GM10248 (cell line): ENCODE results near the gene DYNLT3.

Experiments used
- CTCF ChIA-PET: fragments of 300-600 bp; sonication (Branson Sonifier 250); formaldehyde crosslinking; extraction: SDS; loops from one replicate; lab custom pipeline; 2021; ENCODE audit warnings: antibody characterized with exemption; lab: Yijun Ruan, JAX
- POLR2A ChIA-PET: fragments of 350-650 bp; sonication (Branson Sonifier 250); formaldehyde crosslinking; extraction: SDS; loops from one replicate; lab custom pipeline; 2020; ENCODE audit warnings: antibody characterized with exemption; lab: Yijun Ruan, JAX
- DNase-seq: peaks from one replicate; pipeline ENCODE4 v3.0.0; 2012; ENCODE audit errors: extremely low spot score
- TF ChIP-seq, protein P1 (sequence below): IDR thresholded peaks from 2 replicates; pipeline ENCODE4 v1.5.1; 2012; ENCODE audit warnings: mild to moderate bottlenecking, low read depth; ENCODE audit errors: extremely low read depth, missing control alignments, control extremely low read depth

The DYNLT3 gene

DNA sequence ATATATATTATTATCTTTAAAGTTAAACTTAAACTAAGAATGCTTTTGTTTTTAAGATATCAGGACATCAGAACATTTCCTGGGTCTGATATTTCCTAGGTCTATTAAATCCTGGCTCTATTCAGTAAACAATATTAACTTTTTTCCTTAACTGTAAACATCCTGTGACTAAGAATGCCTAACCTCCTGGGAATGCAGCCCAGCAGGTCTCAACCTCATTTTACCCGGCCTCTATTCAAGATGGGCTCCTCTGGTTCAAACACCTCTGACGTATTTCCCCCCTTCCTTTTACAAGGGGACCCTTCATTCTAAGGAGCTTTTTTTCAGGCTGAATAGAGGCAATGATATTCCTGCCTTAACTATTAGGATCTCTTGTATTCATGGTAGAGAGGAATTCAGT is 35.8 kb upstream of the DYNLT3 start:
- DNase-seq: no peak
- POLR2A ChIA-PET: no interaction called here
- TF ChIP-seq, protein P1, sequence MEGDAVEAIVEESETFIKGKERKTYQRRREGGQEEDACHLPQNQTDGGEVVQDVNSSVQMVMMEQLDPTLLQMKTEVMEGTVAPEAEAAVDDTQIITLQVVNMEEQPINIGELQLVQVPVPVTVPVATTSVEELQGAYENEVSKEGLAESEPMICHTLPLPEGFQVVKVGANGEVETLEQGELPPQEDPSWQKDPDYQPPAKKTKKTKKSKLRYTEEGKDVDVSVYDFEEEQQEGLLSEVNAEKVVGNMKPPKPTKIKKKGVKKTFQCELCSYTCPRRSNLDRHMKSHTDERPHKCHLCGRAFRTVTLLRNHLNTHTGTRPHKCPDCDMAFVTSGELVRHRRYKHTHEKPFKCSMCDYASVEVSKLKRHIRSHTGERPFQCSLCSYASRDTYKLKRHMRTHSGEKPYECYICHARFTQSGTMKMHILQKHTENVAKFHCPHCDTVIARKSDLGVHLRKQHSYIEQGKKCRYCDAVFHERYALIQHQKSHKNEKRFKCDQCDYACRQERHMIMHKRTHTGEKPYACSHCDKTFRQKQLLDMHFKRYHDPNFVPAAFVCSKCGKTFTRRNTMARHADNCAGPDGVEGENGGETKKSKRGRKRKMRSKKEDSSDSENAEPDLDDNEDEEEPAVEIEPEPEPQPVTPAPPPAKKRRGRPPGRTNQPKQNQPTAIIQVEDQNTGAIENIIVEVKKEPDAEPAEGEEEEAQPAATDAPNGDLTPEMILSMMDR: no peak
- CTCF ChIA-PET: no interaction called here

DNA sequence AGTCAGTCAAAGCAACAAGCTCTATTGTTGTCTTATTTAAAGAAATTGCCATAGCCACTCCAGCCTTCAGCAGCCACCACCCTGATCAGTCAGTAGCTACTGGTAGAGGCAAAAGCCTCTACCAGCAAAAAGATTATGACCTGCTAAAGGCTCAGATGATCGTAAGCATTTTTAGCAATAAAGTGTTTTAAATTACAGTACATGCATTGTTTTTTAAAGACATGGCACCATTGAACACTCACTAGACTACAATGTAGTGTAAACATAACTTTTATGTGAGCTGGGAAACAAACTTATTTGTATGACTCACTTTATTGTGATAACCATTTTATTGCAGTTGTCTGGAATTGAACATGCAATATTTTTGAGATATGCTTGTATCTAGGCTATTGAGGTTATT is 32.3 kb upstream of the DYNLT3 start:
- POLR2A ChIA-PET: no interaction called here
- DNase-seq: no peak
- CTCF ChIA-PET: no interaction called here
- TF ChIP-seq, protein P1: no peak

DNA sequence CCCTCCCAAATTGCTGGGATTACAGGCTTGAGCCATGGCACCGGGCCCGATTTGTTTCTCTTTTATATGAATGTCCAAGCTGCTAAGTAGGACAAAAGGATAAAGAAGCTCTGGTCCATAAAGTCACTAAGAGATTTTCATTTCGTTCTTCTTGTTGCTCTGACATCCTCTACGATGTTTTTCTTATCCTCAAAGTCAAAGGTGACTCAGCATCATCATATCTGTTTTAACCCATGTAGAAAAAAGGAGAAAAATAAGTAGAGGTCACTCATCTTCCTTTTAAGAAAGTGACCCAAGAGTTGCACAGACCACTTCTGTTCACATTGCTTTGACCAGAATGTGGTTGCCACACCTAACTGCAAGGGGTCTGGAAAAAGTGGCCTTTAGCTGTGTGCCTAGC is 29.3 kb upstream of the DYNLT3 start:
- TF ChIP-seq, protein P1: no peak
- DNase-seq: no peak
- CTCF ChIA-PET: no interaction called here

DNA sequence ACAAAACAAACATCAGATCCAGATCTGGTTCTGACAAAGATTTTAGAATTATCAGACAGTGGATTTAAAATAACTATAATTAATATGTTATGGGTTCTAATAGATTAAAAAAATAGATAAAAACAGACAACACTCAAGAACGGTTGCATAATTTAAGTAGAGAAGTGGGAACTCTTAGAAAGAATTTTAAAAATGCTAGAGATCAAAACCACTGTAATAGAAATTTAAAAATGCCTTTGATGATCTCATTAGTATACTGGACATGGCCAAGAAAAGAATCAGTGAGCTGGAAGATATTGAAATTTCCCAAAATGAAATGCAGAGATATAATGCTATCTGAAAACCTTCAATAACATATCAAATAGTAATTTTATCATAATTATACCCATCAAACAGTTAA is 28.3 kb upstream of the DYNLT3 start:
- no peak for DNase-seq
- CTCF ChIA-PET: no interaction called here
- POLR2A ChIA-PET: no interaction called here
- TF ChIP-seq, protein P1: no peak

More for the DNA sequence above, 29.3 kb upstream of the DYNLT3 start:
- POLR2A ChIA-PET: no interaction called here

DNA sequence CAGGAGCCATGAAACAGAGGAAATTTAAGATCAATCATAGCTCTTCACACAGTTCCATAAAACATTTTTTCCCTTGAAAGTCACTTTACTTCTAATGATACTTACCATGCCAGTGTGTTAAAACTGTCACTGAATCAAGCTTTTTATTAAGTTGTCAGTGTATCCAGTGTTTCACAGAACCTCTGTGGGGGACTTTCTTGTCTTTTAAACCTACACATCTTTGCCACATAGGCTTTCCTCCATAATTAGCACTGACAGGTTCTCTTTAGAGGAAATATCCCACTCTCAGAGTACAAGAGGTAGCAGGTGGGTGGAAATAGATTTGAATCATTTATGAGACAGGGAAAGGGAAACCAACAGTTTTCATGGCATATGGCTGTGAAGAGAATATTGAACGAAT is 25.8 kb upstream of the DYNLT3 start:
- TF ChIP-seq, protein P1: no peak
- DNase-seq: no peak
- ChIA-PET POLR2A (no interaction called here), CTCF (no interaction called here)

DNA sequence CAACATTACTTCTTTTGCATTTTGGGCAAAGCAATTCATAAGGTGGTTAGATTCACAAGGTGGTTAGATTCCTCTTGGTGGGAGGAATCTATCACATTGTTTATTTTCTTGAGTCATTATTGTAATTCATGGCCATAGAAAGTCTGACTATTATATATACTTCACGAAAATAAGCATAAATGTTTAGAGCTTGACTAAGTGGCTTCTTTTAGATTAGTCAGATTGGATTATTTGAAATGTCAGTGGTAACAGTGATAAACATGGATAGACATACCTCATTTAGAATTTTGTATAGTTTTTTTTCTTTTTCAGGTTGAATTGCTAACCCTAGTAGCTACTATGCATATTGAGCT is 24.9 kb upstream of the DYNLT3 start:
- CTCF ChIA-PET: no interaction called here
- TF ChIP-seq, protein P1: no peak
- no peak for DNase-seq
- POLR2A ChIA-PET: no interaction called here
